Activated CD8-positive, alpha-beta memory T cell treated with anti-CD3 and anti-CD28 coated beads, Interleukin-2, amount 50 U/mL, for 1 hour (primary cell): ENCODE measurements around the gene DMC1.
"Not testable (repeated sequence)": the region's sequence is repeated elsewhere in the genome, so short reads cannot be mapped to it uniquely, and the experiment has no call there.

Experiments
- DNase-seq: peaks from one replicate; pipeline ENCODE4 v3.0.0-alpha.2; 2020; ENCODE audit errors: extremely low read depth

DMC1 gene

GRCh38 chr22:38503021-38503420, 67.0 kb downstream of the DMC1 start:
- no peak for DNase-seq

DNA sequence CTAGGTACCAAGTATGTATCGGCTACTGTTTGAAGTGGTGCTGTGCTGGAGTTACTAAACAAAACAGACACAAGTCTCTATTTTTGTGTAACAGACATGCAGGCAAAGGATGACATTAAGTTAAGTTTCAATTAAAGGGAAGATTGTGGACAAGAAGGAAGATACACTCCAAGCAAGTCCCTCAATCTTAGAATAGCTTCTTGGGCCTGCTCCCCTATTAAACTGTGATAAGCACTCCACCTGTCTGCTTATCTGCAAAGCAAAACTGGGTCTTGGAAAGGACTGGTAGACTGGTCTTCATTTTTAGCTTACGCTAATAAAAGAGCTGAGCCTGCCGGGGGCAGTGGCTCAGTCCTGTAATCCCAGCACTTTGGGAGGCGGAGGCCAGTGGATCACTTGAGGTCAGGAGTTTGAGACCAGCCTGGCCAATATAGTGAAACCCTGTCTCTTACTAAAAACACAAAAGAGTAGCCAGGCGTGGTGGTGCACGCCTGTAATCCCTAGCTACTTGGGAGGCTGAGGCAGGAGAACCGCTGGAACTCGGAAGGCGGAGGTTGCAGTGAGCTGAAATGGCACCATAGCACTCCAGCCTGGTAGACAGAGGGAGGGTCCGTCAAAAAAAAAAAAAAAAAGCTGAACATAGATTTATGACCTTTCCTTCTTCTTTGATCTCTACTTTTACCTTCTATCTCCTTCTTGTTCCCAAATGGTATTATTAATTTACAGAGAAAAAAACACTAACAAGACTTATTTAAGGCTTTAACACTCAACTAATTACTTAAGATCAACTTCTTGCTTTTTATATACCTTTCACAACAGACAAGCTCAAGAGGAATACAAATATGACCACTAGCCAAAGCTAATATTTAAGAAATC, 67.9 kb downstream of the DMC1 start:
- no peak for DNase-seq

DNA sequence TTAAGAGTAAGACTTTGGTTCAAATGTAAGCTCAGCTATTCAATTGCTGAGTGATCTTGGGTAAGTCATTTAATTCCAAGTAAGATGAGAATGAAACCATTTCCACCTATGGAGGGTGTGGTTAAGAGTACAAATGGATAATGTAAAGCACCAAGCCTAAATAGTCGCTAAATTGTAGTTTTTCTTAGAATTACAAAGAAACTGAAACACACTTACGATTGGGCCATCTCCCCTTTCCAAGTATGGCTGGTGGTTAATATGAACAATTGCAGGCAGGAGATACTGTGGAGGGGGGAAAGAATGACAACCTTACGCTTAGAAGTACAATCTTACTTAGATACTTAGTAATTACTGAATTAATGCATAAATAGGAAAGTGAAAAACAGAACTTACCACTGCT, 72.1 kb downstream of the DMC1 start:
- DNase-seq, result no peak

DNA sequence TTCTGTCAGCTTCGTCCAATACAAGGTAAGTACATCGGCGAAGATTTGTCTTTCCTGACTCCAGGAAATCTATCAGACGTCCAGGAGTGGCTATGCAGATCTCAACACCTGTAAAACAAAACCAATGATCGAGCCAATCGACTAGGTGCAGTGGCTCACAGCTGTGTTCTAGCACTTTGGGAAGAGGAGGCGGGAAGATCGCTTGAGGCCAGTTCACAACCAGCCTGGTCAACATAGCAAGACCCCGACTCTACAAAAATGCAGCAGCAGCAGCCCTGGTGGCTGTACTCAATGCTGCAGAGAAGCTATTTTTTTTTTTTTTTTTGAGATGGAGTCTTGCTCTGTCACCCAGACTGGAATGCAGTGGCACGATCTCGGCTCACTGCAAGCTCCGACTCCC, 75.0 kb downstream of the DMC1 start:
- DNase-seq, result no peak

DNA sequence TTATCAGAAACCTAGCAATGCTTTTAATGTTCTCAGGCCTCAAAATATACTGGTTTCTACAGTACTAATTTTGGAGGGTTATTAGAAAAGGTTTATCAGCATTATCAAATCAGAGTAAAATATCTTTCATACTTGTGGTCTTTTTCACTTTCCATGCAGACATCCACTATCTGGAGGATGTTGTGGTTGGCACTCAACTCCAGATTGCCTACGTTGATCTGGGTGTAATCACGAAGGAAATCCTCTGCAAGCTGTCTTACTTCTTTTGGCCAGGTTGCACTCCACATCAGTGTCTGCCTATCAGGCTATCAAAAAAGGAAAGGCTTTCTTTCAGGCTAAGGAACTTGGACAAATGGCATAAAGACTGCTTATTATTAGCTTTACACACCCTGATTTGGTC, 75.5 kb downstream of the DMC1 start:
- no peak for DNase-seq

DNA sequence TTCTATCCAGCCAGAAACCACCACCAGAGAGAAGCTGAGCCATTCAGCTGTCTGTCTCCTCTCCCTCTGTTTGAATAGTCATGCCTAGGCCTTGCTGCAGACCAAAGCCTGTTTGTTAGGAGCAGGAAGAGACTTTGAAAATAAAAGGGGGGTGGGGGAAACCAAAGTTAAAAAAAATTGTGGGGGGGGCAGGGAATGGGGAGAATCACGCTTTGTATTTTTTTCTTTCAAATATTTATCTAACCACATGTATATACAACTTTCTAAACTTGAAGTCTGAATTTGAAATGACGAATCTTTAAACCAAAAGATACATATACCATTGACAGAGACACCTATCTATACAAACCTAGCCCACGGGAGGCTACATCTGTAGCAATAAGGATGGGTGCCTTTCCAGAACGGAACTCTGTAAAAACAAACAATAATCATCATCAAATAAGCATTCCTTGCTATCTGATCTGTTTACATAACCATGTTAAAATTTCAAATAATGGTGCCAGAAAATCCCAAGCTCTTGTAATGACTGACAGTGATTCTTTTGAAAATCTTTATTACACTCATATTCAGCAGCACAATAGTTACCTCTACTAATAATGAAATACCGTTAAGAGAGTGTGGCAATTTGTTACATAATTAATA, 78.2 kb downstream of the DMC1 start:
- no peak for DNase-seq

GRCh38 chr22:38490915-38491314, 79.1 kb downstream of the DMC1 start:
- no peak for DNase-seq

DNA sequence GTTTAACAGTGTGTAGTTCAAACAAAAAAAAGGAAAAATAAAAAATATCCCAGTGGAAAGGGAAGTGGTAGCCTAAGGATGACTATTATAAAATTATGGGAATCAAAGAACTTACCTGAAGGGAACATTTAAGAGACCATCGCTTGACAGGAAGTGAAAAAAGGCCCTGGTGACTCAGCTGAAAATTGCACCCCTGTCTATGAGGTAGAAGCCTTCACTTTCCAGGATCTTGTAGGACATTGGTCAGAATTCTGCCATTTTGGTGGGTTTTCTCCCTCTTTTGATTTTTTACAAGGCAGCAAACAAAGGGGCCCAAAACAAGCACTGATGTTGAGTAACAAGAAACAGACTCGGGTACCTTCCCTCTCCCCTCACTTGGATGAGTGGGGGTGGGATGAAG, 79.5 kb downstream of the DMC1 start:
- no peak for DNase-seq

- no peak for DNase-seq
These were observed 80.3 kb downstream of the DMC1 start for GRCh38 chr22:38489561-38490145.

- no peak for DNase-seq
These were observed 80.8 kb downstream of the DMC1 start for GRCh38 chr22:38489142-38489541.

- DNase-seq, result no peak
These were observed 82.0 kb downstream of the DMC1 start for GRCh38 chr22:38487946-38488345.

GRCh38 chr22:38485783-38486182, 84.2 kb downstream of the DMC1 start:
- DNase-seq, result no peak

- DNase-seq, result no peak
These were observed 85.7 kb downstream of the DMC1 start for GRCh38 chr22:38484244-38484643.

DNA sequence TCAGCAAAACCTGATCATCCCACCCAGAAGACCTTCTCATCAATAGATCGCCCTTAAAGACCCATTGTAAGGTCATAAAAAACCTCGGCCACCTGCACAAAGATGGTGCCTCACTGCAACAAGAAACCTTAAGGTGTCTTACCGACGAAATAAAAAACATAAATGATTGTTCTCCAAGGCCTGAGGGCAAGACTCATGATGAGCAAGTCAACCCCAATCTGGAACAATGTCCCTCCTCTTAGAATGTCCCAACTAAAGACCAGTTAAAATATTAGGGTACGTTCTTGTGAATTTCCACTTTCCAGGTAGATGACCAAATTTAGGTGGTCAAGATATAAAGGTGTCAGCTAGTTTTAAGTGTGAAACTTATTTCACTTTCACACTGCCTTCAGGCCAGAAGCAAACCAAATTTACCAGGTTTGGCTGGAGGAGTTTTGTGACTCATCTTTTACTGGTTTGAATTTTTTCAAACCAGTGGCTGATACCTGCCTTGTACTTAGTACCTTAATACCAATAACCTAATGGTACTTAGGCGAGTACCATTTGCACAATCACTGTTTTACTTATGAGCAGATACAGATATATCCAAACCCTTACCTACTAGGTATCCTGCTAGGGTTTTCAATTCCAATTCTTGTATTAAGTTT, 87.2 kb downstream of the DMC1 start:
- no peak for DNase-seq

DNA sequence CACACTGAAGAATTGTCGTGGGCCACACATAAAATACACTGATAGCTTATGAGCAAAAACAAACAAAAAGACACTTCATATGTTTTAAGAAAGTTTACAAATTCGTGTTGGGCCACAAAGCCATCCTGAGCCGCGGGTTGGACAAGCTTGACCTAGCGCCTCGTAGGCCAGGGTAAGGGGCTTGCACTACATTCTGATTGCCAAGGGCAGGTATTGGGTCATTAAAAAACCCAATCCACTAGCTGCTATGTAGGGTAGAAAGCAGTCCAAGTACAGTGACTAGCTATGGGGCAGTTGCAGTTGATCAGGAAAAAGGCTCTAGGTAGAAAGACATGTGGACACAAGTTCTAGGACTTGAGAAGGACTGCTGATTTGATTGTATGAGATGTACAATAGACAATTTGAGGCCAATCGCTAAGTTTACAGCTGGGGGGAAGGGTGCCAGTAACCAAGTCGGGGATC, 88.1 kb downstream of the DMC1 start:
- no peak for DNase-seq

- no peak for DNase-seq
These were observed 88.7 kb downstream of the DMC1 start for GRCh38 chr22:38481162-38481870.

DNA sequence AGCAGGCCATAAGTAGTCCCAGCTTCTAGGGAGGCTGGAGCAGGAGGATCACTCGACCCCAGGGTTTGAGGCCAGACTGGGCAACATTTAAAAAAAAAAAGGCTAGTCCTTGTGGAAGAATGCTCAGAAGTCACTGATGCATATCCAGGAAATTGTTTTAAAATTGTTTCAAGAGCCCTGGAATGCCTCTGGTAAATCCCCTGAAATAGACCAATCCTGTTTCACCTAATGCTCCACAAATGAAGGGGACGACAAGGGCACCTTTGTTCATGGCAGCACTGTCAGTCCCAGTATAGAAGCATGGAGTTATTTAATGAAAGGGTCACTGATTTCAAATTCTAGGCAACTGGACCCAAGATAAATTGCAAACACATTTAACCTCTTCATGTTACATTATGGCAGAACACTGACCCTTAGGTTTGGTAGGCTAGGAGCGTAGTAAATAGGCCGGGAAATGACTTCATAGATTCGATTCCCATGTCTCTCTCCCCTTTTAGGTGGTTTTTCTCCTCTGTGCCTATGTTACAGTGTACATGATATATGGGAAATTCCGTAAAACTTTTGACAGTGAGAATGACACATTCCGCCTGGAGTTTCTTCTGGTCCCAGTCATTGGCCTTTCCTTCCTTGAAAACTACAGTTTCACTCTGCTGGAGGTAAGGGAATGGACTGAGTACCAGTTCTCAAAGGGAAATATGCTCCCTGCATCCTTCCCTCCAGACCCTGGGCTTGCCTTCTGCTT, 90.7 kb downstream of the DMC1 start:
- no peak for DNase-seq

DNA sequence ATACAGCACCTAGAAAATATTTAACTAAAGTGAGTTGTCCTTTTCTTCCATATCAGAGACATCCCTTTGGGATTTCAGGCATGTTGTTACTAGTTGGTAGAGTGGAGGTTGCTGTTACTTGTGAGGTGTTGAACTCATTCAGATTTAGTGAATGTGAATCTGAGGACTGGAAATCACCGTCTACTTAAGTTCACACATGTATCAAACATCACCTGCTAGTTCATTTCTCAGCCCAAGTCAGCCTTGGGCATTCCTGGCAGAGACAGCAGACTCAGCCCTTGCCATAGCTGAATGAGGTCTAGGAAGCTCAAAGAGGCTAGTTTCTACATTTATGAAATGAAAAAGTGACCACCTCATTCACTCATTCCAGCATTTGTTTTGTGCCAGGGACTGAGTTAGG, 92.4 kb downstream of the DMC1 start:
- no peak for DNase-seq

DNA sequence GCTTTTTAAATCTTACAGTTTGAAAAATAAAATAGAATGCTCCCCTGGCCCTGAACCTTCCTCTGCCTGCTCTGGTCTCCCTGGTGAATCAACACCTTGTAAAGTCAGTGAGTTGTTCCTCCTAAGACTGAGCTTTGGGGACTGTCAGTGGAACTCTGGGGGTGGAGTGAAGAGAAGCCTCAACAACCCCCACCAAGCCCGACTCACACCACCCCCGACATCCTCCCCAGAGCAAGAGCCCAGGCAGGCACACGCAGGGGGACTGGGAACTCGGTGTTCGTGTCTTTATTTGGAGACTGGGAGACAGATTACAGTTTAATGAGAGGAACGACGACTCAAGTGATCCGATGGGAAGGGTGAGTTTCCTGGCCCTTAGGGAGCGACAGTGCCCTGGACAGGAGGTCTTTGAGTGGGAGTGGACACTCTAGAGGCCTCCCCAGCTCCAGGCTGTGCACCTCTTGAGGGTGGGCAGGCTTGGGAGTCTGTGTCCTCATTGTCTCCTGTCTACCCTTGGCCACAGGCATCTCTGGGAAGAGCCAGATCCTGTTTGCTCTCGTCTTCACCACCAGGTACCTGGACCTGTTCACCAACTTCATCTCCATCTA, 95.9 kb downstream of the DMC1 start:
- no peak for DNase-seq

DNA sequence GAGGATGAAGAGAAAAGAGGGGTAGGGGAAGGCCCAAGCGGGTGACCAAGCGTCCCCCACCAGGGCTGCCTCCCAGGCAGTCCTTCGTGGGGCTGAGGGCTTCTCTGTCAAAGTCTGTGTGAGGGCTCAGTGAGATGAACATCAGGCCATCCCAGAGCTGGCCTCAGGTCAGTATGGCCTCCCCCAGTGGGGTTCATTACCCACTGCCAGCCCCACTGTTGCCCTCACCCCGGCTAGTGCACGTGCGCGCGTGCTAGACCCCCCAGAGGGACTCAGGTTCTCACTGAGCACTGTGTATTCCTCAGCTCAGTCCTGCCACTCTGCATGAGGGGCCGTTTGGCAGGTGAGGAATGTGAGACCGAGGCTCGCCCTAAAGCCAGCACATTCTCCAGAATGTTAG, 98.7 kb downstream of the DMC1 start:
- DNase-seq, result no peak

DNA sequence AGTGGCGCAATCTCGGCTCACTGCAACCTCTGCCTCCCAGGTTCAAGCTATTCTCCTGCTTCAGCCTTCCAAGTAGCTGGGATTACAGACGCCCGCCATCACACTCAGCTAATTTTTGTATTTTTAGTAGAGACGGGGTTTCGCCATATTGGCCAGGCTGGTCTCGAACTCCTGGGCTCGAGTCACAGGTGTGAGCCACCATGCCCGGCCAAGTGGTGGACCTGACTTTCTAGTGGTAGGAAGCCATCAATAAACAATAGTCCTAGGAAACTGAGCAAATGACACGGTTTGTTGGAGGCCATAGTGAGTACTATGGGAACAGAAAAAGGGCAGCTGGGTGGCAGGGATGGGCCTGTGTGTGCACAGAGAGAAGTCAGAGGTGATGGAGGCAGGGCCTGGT, 99.8 kb downstream of the DMC1 start:
- not testable (repeated sequence) for DNase-seq
